Posterior cingulate gyrus (tissue), 11 donors: ENCODE results near the gene MAST4.

Experiments used
- DNase-seq, 10 donors: peaks; one replicate each; pipeline versions ENCODE4 v3.0.0 to v3.0.0-alpha.2; 2020 to 2021; ENCODE audit warnings: mixed read lengths in 3 of 10
- intact Hi-C: fragments of 100-400 bp; cut with DNase I; formaldehyde crosslinking; loops from one replicate; pipeline ENCODE4 v1.15.1; 2023

MAST4 gene

DNA sequence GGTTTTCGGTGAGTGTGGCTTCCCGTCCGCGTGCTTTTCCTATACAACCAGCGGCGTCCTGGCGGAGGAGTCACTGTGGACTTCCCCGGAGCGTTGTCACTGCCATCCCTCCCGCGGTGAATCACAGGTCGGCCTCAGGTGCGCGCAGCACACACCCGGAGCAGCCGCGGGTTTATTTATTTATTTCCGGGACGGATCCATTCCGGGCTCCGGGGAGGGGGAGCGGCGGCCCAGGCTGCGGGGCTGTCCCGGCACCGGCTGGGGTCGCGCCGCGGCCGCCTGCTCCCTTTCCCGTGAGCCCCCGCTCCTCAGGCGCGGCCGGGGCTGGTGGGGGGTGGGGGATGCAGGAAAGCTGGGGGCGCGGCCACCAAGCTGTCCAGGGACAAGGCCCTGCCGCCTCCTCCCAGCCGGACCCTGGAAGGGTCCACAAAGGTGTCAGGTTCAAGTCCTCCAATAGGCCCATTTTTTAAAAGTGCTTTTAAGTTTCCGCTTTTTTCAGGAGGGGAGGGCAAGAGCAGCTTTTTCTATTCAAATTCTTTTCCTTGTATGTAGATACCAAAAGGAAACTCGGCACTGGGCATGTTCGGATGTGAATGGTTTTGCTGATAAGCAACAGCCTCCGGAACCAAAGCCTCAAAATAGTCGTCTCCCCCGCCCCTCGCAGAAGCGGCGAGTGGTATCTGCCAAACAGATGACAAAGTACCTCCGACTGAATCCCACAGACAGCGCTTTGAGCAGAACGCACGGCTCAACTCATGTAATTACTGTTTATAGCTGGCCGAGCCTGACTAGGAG lies 407.9 kb downstream of the MAST4 start:
- intact Hi-C loops: no loop called here
- peak; percentile 33 to 94 (median 58) for DNase-seq

DNA sequence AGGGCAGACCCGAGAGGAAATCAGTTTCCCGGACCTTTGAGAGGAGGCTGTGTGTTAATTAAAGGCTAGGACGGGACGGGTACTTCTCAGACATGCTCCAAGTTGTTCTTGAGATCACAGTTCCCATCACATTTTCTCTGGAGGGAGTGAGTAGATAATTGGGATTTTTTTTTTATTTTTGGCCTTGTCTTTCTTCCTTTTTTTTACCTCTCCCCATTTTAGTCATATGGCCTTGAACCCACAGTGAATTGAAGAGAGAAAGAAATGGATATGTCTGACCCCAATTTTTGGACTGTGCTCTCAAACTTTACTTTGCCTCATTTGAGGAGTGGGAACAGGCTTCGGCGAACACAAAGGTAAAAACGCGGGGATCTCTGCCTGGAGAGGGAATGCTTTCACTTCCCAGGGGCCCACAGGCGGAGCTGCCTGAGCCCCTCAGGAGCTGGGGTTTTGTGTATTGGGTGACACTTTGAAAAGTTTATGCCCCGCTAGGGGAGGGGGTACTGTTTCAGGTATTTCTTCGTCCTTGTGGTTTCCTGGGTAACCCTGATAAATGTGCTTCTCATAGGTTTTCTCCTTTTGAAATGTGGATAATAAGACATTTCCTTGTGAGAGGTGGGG lies 408.6 kb downstream of the MAST4 start:
- intact Hi-C loops: no loop called here
- DNase-seq: no peak

DNA sequence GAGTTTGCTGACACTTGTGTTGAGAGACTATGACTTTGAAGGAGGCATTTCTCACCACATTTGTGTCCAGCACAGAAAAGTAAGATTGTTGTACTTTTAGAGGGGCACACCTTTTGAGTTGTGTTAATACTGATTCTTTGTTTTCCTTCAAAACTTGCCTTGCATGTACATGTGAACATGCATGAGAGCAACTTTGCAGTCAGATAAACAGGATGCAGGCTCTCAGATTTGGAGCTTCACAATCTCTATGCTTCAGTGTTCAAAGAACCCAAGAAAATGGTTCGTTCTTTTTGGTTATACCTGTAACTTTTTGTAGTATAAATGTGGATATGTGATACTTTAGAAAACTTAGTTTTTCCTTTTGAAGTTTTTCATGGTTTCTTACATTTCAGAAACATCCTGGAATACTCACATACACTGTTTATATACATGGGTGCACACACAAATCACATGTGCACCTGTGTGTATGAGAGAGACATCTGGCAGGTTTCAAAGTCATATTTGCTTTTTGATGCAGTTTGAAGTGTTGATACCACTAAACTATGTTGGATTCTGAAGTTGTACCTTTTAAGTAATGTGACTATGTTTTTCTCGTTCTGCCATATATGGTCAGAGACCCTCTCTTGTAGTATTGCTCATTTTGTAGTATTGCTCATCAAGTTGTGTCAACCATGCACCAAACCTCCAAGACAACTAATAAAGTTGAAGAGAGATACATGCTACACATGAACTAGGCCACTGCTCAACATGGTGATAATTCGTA lies 409.7 kb downstream of the MAST4 start:
- DNase-seq: no peak
- intact Hi-C loops: no loop called here

DNA sequence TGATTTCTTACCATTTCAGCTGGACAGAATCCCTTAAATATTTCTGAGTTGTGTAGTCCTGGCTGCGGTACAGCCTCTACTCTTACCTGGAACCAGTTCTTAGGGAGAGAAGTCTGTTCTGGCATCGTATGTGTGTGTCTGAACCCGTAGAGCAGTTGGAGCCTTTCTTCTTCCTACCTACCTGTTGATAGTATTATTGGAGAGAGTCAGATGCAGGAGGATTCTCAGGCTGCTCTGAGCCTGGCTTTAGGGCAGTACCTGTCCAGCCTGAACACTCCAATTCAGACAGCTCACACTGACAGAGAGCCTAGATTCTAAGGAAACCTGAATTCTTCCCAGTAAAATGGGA lies 410.3 kb downstream of the MAST4 start:
- intact Hi-C loops: no loop called here
- DNase-seq: no peak

DNA sequence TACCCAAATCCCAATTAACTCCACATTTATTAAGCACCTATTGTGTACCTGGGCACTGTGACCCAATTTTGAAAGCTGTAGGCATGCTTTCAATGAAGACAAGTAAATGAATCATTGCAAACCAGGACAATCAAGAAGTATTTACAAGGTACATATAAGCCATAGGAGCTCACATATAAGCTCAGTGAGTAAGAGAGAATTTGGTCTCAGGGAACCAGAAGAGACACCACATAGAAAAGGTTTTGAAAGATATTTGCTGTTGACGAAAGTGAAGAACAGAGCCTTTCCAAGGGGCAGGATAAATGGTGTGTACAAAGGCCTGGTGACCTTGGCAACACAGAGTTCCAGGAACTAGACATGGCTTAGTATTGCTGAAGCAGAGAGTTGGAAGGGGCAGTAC lies 412.8 kb downstream of the MAST4 start:
- intact Hi-C loops: no loop called here
- no peak for DNase-seq

DNA sequence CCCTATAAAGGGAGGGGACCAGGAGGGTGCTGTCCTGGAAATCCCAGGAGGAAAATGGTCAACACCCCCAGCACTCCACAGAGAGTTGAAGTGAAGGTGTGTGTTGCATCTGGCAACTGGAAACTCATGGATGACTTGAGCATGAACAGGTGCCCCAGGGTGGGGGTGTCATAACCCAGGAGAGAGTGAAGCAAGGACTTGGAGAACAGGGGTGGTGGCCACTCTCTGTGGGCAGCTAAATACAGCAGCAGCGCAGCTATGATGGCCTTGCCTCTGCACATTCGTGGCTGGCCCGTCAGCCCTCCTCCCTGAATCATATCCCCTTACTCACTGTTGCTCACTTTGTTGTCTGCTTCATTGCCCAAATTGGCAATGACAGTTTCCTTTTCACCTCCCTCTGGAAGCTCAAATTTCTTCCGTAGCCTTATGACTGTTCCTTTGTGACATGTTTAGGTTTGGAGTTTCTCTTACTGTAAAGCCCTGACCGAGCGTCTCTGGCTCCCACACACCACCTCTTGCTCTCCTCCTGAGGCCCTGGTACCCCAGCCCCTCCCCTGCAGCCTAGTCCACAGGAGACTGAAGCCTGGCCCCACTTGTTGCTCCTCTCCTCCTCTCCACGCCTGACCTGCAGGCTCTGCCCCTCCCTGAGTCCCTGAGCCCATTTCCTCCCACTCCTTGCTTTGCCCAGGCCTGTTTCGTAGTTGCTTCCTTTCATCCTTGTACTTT lies 414.7 kb downstream of the MAST4 start:
- intact Hi-C loops: no loop called here
- peak in 1 of 10 donors; percentile 65 for DNase-seq

DNA sequence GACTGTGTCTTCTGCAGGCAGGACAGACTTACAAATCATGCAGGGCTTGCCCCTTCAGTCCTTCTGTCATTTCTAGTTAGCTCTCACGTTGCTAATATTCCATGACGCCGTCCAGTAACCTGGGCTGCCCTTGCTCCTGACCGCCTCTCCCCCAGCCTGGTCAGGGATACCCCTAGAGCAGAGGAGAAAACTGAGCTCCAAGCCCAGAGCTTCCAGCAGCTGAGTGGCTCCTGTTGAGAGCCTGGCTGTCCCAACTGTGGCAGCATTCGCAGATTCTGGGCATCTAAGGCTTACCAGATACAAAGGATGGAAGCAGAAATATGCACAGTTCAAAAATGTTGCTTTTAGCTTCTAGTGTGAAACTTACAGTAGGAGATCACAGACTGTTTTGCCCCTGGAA lies 415.2 kb downstream of the MAST4 start:
- intact Hi-C loops: no loop called here
- DNase-seq: no peak

DNA sequence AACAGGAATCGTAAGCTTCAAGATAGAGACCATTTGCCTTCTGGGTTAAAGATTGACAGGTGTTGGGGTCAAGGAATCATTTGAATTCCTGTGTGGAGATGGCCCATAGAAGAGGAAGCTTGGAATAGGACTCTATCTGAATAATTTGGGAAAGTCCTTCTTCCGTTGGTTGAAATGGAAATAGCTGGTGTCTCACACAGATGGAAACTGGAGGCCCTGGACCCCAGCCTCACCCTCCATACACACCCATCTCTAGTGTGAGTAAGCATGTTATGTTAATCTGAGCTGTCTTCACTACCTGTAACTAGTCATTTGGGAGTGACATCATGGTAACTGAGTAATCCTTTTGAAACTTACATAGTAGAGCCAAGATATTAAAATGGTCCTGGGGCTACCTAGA lies 416.0 kb downstream of the MAST4 start:
- DNase-seq: no peak
- intact Hi-C loops: no loop called here

DNA sequence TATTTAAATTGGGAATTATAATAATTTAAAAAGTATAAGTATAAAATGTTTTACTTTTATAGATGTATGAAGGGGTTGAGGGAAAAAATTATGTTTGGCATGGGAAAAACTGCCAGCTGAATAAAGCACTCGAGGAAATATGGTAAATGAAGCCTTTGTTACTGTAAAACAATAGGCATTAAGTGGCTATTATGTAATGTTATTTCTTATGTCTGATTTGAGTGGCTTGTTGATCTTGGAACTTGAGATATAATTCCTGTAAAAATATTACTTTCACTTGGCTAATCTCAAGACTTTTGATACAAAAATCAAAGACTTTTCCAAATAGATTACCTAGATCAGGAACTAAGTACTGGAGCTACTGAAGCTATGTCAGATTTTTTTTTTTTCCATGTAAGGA lies 417.5 kb downstream of the MAST4 start:
- no peak for DNase-seq
- intact Hi-C loops: no loop called here

DNA sequence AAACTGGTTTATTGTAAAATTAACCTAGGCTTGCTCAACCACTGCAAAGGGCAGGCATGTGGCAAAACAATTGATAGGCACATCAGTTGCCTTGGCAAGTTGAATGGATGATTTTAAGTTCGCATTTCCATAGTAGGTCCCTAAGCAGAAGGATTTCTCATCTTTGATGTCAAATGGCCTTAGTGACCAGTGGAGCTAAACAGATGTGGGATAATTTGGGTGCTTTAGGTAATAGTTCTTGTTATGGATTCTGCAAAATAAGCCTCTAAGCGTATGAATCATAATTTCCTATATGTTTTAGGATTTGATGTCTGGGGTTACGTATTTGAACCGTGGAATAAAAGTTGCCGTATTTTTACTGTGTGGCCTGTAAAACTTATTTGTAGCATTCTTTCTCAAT lies 418.0 kb downstream of the MAST4 start:
- intact Hi-C loops: no loop called here

DNA sequence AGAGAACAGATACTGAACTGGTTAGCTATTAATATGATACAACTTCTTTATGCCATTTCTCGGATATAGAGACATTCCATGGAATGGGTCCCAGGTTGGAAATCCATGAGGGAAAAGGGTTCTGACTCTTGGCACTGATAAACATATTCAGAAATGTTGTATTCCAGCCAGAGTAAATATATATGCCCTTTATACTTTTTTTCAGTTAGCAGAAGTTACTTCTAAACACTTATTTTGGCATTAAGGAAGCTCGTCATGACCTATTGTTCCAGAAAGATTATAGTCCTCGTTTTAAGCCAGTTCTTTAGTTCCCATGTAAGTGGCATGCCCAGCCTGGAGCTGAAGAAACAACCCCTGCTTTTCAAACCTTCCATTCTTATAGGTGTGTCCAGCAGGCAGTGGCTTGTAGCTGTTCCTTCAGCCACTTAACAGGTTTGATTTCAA lies 418.8 kb downstream of the MAST4 start:
- intact Hi-C loops: no loop called here
- DNase-seq: no peak

More for the DNA sequence above, 418.0 kb downstream of the MAST4 start:
- no peak for DNase-seq

DNA sequence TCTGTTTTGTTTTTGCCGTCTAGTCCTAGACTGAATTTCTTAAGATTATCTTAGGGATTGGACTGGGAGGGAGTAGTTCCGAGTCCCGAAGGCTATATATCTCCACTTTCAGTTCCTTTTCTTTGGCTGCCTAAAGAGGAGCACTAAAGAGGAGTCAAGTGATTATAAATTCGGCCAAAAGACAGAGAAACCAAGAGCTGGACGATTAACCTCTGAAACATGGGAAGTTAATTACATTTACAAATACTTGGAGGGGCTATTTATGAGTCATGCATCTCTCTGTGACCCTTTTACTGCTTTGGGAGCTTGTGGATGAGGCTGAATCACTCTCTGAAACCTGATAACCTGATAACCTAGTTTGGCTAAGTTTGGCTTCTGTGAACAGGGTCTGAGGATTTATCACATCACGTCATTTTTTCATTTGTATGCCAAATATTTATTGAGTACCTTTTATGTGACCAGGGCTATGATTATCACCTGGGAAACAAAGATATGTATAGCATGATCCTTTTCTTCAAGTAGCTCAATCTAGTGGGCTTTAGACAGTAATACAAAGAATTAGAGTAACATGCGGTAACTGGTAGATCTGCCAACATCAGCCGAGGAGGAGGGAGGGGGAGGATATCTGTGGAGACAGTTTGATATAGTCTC lies 419.5 kb downstream of the MAST4 start:
- DNase-seq: no peak
- intact Hi-C loops: no loop called here

DNA sequence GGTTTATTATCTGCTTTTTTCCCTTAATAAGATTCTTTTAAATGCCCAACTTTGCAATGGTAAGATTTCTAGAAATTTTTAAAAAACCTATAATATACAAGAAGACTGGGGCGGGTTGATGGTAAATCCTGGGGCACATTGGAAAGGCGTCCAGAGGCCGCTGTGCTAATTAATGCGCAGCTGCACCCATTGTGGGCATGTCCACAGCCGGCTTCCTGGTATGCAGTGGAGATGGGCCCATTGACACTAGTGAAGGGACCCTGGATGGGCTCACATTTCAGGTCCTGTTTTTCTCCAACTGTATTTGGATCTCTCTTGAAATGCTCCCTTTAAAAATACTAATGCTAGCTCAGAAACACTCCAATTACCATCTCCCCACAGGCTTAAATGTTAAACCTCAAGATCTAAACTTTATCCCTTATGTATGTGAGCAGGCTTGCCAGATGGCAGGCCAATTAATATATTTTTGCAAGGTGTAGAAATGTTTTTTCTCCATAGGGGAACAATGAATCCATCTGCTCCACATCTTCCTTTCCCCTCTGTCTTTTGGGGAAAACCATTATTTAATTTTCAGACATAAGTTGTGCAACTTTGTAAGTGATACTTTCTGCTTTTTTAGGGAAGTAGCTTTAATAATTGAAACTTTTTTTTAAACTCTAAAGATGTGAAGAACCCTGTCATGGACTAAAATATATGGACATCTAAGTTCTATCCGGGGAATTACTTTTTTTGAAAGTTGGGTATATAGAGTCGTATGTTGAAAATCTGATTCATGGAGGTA lies 423.1 kb downstream of the MAST4 start:
- no peak for DNase-seq
- intact Hi-C loops: no loop called here

DNA sequence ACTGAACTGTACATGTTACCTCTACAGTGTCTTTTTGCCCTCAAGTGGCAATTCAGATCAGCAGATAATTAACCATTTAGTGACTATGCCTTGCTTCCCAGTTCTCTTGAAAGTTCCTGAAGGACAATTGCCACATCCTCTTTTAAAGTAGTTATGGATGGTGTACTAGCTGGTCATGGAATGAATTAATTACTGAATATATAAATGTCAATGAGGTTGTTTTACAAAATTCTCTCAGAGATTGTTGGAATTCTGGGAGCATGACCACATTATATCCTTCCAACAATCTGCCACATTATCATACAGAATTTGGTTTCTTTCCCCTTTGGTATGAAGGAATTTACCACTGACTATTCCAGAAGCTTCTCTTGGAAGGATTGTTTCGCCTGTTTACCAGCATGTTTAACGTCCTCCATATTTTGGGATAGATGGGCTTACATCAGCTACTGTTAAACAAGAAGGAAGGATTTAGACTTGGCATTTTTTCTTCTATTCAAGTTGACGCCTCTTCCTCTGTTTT lies 424.0 kb downstream of the MAST4 start:
- DNase-seq: no peak
- intact Hi-C loops: no loop called here

DNA sequence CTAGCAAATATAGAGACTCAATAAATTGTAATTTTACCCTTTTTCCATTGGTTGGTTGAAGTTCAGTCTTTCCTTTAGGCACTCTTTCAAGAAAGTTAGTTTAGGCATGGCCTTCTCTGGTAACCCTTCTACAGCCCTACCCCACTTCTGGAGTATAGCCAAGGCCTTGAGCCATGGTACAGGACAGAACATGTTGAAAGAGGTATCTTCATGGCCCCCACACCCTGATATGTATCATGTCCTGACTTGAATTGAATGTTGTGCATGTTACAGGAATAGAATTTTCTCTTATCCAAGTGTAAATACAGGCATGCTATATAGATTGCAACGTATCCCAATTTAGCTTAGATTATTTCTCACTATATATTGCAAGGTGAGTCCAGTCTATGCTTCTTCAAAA lies 424.8 kb downstream of the MAST4 start:
- no peak for DNase-seq
- intact Hi-C loops: no loop called here

DNA sequence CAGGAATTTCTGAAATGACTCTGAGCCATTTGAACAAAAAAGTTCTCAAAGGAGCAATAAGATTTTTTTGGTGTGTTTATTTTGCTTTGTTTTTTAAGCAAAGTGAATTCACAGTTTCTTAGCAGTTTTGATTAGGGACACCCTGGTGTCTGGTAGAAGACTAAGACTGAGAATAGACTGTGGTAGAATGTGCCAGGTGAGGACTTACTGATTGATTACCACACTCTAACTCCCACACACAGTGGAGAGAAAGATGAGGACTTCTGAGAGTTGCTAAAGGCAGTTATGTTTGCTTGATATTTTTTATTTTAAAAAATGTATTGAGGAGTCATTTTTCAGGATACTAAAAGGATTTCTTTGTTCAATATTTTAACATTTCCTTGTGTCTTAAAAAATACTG lies 425.3 kb downstream of the MAST4 start:
- intact Hi-C loops: no loop called here

DNA sequence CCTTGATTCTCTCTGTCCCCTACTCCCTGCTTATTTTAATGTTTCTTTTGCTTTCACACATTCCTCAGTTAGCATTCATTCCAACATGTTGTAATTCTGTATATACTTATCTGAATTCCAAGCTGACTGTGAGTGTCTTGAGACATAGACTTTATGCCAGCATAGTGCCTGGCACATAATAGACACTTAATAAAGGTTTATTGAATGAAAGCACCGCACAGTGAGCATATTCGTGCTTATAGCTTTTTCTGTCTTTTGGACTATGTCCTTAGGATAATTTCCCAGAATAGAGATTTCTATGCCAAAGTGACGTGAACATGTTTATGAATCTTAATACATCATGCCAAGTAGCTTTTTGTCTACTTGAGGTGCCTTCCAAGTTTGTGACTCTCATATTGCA lies 425.8 kb downstream of the MAST4 start:
- no peak for DNase-seq
- intact Hi-C loops: no loop called here

More for the DNA sequence above, 425.3 kb downstream of the MAST4 start:
- DNase-seq: no peak

DNA sequence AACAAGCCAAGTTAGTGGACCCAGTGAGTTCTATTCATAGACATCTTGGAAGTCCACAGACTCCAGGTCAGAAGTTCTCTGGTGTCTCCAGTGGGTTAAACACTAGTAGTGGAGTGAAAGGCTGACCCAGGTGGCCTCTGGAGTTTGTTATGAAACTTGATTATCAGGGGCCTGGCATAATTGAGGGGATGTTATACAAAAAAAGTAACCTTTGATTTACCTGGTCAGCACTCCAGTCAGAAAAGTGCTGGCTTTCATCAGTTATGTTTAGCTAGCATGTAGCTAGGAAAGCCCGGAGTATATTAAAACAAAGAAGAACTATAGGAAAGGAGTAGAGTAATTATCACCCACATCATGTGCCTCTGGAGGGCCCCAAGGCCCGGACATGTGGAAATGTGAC lies 429.3 kb downstream of the MAST4 start:
- intact Hi-C loops: no loop called here
- no peak for DNase-seq

DNA sequence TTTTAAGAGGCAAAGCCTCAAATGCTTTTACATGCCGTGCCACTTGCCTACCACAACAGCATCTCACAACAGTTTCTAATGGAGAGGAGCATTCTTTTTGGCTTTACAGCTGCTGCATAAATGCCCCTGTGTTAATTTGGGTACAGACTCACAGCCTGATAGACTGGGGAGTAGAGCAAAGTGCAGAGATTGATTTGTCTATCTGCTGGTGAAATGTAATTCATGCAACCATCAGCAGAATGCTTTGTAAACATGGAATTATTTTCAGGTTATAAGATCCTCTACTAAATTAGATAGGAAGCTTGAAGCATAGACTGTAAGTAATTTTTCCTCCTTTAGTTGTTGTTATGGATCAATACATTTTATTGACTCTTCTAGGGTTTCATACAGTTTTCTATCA lies 430.1 kb downstream of the MAST4 start:
- intact Hi-C loops: no loop called here
- DNase-seq: no peak

DNA sequence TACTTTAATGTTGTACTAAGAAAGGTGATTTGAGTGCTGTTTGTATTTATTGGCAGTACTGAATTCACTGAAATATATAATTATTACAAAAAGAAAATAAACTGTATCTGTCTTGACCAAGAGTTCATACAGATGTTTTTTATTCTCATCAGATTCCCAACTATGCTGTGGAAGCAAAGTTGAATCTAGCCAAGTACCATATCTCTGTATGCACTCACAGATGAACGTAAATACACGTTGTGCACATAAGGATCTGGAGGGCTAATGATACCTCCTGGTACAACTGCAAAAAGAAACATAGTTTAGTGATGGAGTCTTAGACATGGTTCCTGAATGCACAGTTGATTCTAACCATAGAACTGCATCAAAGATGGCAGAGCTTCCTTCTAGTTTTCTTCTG lies 431.0 kb downstream of the MAST4 start:
- intact Hi-C loops: no loop called here
- no peak for DNase-seq
